ENCODE results near the gene SEC62. TPM values are rescaled to one million over a fixed set of nuclear protein-coding genes. Genes with fewer than 3 reads are reported as not detected.

SEC62 gene
- polyA plus RNA-seq, 1 donor from 2014 or later = 41.9 TPM

DNA sequence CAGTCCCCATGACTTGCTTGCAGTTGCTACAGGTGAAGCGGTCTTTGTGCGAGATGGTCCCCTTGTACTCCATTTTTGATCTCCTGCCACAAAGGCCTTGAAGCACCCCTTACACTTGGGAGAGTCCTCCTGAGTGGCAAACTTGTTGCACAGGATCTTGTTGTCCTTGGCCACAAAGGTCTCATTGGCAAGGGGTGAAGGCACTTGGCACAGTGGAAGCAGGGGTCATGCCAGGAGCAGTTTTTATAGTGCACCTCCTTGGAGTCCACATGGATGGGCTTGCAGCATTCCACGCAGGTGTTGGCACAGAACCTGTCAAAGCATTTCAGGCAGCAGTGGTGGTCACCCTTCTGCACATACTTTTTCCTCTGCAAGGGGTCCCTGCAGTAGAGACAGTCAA is 20.3 kb upstream of the SEC62 start:
- Histone ChIP-seq H3K9me3 (ENCODE audit: low read length) (no peaks in the 10 kb centered on the region), H3K36me3 (ENCODE audit: insufficient read depth, low read length) (no peaks in the 10 kb centered on the region), H3F3A (ENCODE audit: insufficient read depth, low read length, poor library complexity, severe bottlenecking) (no peaks in the 10 kb centered on the region), H4K20me1 (ENCODE audit: insufficient read depth) (no peaks in the 10 kb centered on the region), H3K79me2 (replicated peaks; ENCODE audit: insufficient read depth, low read length) (no peaks in the 10 kb centered on the region), H3K27ac (ENCODE audit: low read length) (no peak overlapping the region), H3K27me3 (ENCODE audit: insufficient read depth, low read depth, low read length) (no peaks in the 10 kb centered on the region), H3K4me2 (ENCODE audit: low read length) (no peak overlapping the region), H2AFZ (ENCODE audit: low read depth, low read length) (no peak overlapping the region), H3K4me3 (ENCODE audit: low read length) (no peak overlapping the region), H3K9me2 (ENCODE audit: insufficient read depth, low read length) (no peaks in the 10 kb centered on the region), H3K9ac (ENCODE audit: low read length) (no peak overlapping the region)
- TF ChIP-seq EP300 (conservative IDR thresholded peaks at IDR 0.05; ENCODE audit: poor library complexity, severe bottlenecking) = no peak
- TF ChIP-seq, protein P1, sequence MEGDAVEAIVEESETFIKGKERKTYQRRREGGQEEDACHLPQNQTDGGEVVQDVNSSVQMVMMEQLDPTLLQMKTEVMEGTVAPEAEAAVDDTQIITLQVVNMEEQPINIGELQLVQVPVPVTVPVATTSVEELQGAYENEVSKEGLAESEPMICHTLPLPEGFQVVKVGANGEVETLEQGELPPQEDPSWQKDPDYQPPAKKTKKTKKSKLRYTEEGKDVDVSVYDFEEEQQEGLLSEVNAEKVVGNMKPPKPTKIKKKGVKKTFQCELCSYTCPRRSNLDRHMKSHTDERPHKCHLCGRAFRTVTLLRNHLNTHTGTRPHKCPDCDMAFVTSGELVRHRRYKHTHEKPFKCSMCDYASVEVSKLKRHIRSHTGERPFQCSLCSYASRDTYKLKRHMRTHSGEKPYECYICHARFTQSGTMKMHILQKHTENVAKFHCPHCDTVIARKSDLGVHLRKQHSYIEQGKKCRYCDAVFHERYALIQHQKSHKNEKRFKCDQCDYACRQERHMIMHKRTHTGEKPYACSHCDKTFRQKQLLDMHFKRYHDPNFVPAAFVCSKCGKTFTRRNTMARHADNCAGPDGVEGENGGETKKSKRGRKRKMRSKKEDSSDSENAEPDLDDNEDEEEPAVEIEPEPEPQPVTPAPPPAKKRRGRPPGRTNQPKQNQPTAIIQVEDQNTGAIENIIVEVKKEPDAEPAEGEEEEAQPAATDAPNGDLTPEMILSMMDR (IDR thresholded peaks at IDR 0.05; ENCODE audit: poor library complexity, severe bottlenecking) = no peak
- TF ChIP-seq SMC3 (conservative IDR thresholded peaks at IDR 0.05; ENCODE audit: poor library complexity) = no peak
- TF ChIP-seq MXI1 (conservative IDR thresholded peaks at IDR 0.05; ENCODE audit: poor library complexity, severe bottlenecking) = no peak
- TF ChIP-seq TAF1 (IDR thresholded peaks at IDR 0.05; ENCODE audit: low read depth) = no peak
- no peak for TF ChIP-seq RAD21 (conservative IDR thresholded peaks at IDR 0.05)
- no peak for TF ChIP-seq POLR2AphosphoS5 (IDR thresholded peaks at IDR 0.05)
- no peak for TF ChIP-seq REST (IDR thresholded peaks at IDR 0.05; ENCODE audit: borderline replicate concordance)
- TF ChIP-seq EZH2 (IDR thresholded peaks at IDR 0.05; ENCODE audit: borderline replicate concordance, insufficient read depth, low read length, poor library complexity, severe bottlenecking) = no peak

DNA sequence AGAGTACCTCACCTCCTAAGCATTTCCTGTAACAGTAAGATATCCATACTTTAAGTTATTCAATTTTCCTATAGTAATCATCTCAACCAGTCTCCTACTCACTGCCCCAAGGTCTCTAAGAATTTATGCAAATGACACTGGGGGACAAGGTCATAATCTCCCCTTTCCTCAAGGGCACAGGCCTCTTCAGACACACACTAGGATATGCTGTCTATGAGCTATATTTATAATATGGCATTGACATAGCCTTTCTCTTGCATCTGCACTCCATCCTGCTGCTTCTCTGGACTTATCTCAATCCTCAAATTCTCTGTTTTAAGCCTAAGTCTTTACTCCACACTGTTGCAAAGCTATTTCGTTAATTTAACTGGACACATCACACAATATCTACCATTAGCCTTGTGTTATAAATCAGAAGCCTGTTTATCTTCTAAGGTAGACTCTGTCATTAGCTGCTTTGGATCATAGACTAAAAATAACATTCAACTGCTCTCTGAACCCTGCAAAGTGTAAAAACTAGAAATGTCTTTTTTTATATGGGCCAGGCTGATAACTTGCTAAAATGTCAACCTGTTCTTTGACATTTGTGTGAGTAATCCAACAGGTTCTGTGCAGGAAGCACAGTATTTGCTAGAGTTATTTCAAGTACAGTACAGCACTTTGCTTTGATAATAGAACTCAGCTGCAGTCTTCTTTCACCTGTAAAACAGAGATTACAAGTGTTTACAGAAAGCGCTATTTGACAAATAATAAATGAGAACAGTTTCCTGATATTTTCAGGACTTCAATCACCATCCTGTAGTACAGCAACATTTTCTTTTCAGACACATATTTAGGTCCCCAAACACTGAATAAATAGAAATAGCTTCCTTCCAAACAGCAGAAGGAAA is 17.8 kb upstream of the SEC62 start:
- Histone ChIP-seq H3K27me3 (ENCODE audit: insufficient read depth, low read depth, low read length) (no peaks in the 10 kb centered on the region), H3K79me2 (replicated peaks; ENCODE audit: insufficient read depth, low read length) (no peaks in the 10 kb centered on the region), H2AFZ (ENCODE audit: low read depth, low read length) (no peak overlapping the region), H3K9ac (ENCODE audit: low read length) (no peak overlapping the region), H3K27ac (ENCODE audit: low read length) (no peak overlapping the region), H3K4me2 (ENCODE audit: low read length) (no peak overlapping the region), H3K9me3 (ENCODE audit: low read length) (no peaks in the 10 kb centered on the region), H3F3A (ENCODE audit: insufficient read depth, low read length, poor library complexity, severe bottlenecking) (no peaks in the 10 kb centered on the region), H3K36me3 (ENCODE audit: insufficient read depth, low read length) (no peaks in the 10 kb centered on the region), H3K9me2 (ENCODE audit: insufficient read depth, low read length) (no peaks in the 10 kb centered on the region), H4K20me1 (ENCODE audit: insufficient read depth) (no peaks in the 10 kb centered on the region), H3K4me3 (ENCODE audit: low read length) (no peak overlapping the region)
- TF ChIP-seq SMC3 (conservative IDR thresholded peaks at IDR 0.05; ENCODE audit: poor library complexity) (no peak), RAD21 (conservative IDR thresholded peaks at IDR 0.05) (no peak), TAF1 (IDR thresholded peaks at IDR 0.05; ENCODE audit: low read depth) (no peak), POLR2AphosphoS5 (IDR thresholded peaks at IDR 0.05) (no peak), EZH2 (IDR thresholded peaks at IDR 0.05; ENCODE audit: borderline replicate concordance, insufficient read depth, low read length, poor library complexity, severe bottlenecking) (no peak), REST (IDR thresholded peaks at IDR 0.05; ENCODE audit: borderline replicate concordance) (no peak), EP300 (conservative IDR thresholded peaks at IDR 0.05; ENCODE audit: poor library complexity, severe bottlenecking) (no peak), MXI1 (conservative IDR thresholded peaks at IDR 0.05; ENCODE audit: poor library complexity, severe bottlenecking) (no peak)
- TF ChIP-seq, protein P1 (IDR thresholded peaks at IDR 0.05; ENCODE audit: poor library complexity, severe bottlenecking) = no peak

All from neural cell (in vitro differentiated cells).